Heart left ventricle (tissue), 16 donors: Measurements from ENCODE around the gene RPS23. TPM values are rescaled to one million over a fixed set of nuclear protein-coding genes. Genes with fewer than 3 reads are reported as not detected.

Experiments used
- ATAC-seq, 4 donors: fragments of 200-7000 bp; cut with Tn5 transposase; one replicate each; pipeline ENCODE4 v1.9.1; 2020 to 2022; ENCODE audit warnings: moderate library complexity in 4 of 4, mild to moderate bottlenecking in 3 of 4, moderate number of reproducible peaks in 1 of 4
- DNase-seq, 5 donors: peaks; one replicate each; pipeline ENCODE4 v3.0.0-alpha.2; 2020
- H3K27ac ChIP-seq, 12 donors: fragments of 200-600 bp; sonication (generic) in 4 of 12; one replicate each; pipeline versions ENCODE4 v1.5.0 to v1.8.0; 2016 to 2022; ENCODE audit warnings: mild to moderate bottlenecking in 2 of 12
- H3K27me3 ChIP-seq, 9 donors: fragments of 200-600 bp; sonication (generic) in 2 of 9; one replicate each; pipeline versions ENCODE4 v1.5.1 to v1.8.0; 2016 to 2022; ENCODE audit warnings: mild to moderate bottlenecking in 3 of 9
- H3K36me3 ChIP-seq, 9 donors: fragments of 200-600 bp; sonication (generic) in 2 of 9; one replicate each; pipeline versions ENCODE4 v1.5.0 to v1.8.0; 2018 to 2022; ENCODE audit warnings: mild to moderate bottlenecking in 2 of 9
- H3K4me1 ChIP-seq, 12 donors: fragments of 200-600 bp; sonication (generic) in 4 of 12; one replicate each; pipeline versions ENCODE4 v1.5.0 to v1.8.0; 2016 to 2022; ENCODE audit warnings: mild to moderate bottlenecking in 3 of 12
- H3K4me3 ChIP-seq, 12 donors: fragments of 200-600 bp; sonication (generic) in 4 of 12; one replicate each; pipeline versions ENCODE4 v1.5.0 to v1.8.0; 2017 to 2022; ENCODE audit warnings: mild to moderate bottlenecking in 9 of 12, moderate library complexity in 4 of 12
- H3K9me3 ChIP-seq, 12 donors: fragments of 200-600 bp; sonication (generic) in 4 of 12; one replicate each; pipeline versions ENCODE4 v1.5.0 to v1.8.0; 2016 to 2022; ENCODE audit warnings: mild to moderate bottlenecking in 1 of 12
- POLR2A ChIP-seq, 2 donors: fragments of 450-650 bp; IDR thresholded peaks; one replicate each; pipeline ENCODE4 v1.6.1; 2017; ENCODE audit warnings: antibody characterized with exemption in 2 of 2, mild to moderate bottlenecking in 2 of 2, moderate library complexity in 2 of 2
- WGBS, 4 donors: extraction: QIAGEN DNeasy Blood & Tissue Kit in 2 of 4; methylation state at CpG; one replicate each; pipeline versions ENCODE4 v1.1.5 to v1.1.7; 2013 to 2018; 5-methylcytosine and 5-hydroxymethylcytosine counted together
- intact Hi-C, 10 donors: fragments of 100-400 bp; cut with DNase I; formaldehyde crosslinking; loops; one replicate each; pipeline versions ENCODE4 v1.11.1 to v1.14.2; 2022
- polyA plus RNA-seq, 2 donors: library from polyadenylated mRNA; stranded (reverse); fragments of 200-250 nt; gene quantifications; one replicate each; pipeline ENCODE4 v1.2.3, GENCODE V29; 2013
- total RNA-seq, 9 donors: library from RNA; depleted of rRNA in 2 of 9; stranded (reverse); fragments of >200 nt in 2 of 9; fragmentation: NEBNext Ultra II Directional in 3 of 9; extraction: Animal tissue kit (Norgen Biotek cat#: 25700) in 3 of 9; gene quantifications; one replicate each; pipeline versions ENCODE4 v1.1.0 to v1.2.4, GENCODE V29; 2016 to 2023
- TF ChIP-seq, protein P1 (sequence below), 12 donors: fragments of 200-600 bp; sonication (generic) in 4 of 12; IDR thresholded peaks; one replicate each; pipeline versions ENCODE4 v1.5.0 to v1.8.0; 2018 to 2022; ENCODE audit warnings: antibody characterized with exemption in 12 of 12, mild to moderate bottlenecking in 5 of 12
- donor health status: ischemic (EF 13 %, LVEDD 7.1; RV severe dilation, severe dysfunction).
- donor health status: healthy with polysubstance abuse.
- donor health status: DM: no; HTN: yes; CAD: no.
- donor health status: DM: no; HTN: no; CAD: no.
- donor health status: ischemic (EF 25% LVEDD 6.9; RV normal size, moderate dysfunction).
- donor health status: ischemic (EF 25% LVEDD 5.7; RV mildly dilated, moderate dysfunction).
- donor health status: healthy.
- donor health status: DM: yes; HTN: yes; CAD: no.
- donor health status: ischemic (EF 35%, LVEDD 5.7; RV mildly dilated, moderate dysfunction).
- donor health status: nonischemic (EF 11% LVEDD 7.7; RV severe dilation, severe dysfunction).
- donor health status: DM: yes; HTN: yes; CAD: no.
- donor health status: PGD.
- donor health status: ischemic (EF 29% LVEDD 5.4; RV normal size, mild dysfunction).
- donor health status: nonischemic (EF 23%, LVEDD 6.1; RV moderate dilation, normal function).

Gene RPS23
- total and polyA plus RNA-seq, 11 donors: 969 to 2,612 (median 1,298) TPM

DNA sequence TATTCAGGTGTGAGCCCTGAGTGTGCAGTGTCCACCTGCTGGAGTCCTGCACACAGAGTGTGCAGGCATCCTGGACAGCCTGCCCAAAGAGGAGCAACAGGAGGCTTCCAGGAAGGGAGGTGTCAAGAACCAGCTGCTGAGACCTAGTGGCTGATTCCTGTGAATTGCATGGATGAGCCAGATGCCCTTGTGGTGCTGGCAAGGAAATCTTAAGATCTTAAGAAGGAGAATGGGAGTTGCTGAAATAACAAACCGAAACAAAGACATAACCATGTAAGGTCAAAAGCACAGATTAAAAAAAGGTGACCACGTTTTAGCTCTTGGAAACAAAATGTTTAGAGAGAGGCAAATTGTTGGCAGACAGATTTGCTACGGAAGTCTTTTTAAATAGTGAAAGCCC, 29.3 kb upstream of the RPS23 start:
- ATAC-seq (peak in 3 of 4 donors; percentile 42 to 61 (median 58)), DNase-seq (no peak)
- intact Hi-C loops: no loop called here
- Histone ChIP-seq H3K27ac (no peak overlapping the region), H3K36me3 (peaks cover 0 to 10% (median 0%) of the 10 kb centered on the region in 9 donors), H3K4me1 (peaks cover 0 to 3% (median under 1%) of the 10 kb centered on the region in 12 donors), H3K27me3 (no peaks in the 10 kb centered on the region), H3K9me3 (no peaks in the 10 kb centered on the region), H3K4me3 (no peak overlapping the region)
- 56 to 73% (median 63%) methylated on average over 3 of the region's 3 CpGs for WGBS, 4 donors
- TF ChIP-seq, protein P1, sequence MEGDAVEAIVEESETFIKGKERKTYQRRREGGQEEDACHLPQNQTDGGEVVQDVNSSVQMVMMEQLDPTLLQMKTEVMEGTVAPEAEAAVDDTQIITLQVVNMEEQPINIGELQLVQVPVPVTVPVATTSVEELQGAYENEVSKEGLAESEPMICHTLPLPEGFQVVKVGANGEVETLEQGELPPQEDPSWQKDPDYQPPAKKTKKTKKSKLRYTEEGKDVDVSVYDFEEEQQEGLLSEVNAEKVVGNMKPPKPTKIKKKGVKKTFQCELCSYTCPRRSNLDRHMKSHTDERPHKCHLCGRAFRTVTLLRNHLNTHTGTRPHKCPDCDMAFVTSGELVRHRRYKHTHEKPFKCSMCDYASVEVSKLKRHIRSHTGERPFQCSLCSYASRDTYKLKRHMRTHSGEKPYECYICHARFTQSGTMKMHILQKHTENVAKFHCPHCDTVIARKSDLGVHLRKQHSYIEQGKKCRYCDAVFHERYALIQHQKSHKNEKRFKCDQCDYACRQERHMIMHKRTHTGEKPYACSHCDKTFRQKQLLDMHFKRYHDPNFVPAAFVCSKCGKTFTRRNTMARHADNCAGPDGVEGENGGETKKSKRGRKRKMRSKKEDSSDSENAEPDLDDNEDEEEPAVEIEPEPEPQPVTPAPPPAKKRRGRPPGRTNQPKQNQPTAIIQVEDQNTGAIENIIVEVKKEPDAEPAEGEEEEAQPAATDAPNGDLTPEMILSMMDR (IDR thresholded peaks at IDR 0.05): no peak
- TF ChIP-seq POLR2A (IDR thresholded peaks at IDR 0.05): no peak

- DNase-seq: no peak
- intact Hi-C loops: no loop called here
- Histone ChIP-seq H3K9me3 (no peaks in the 10 kb centered on the region), H3K4me3 (no peak overlapping the region), H3K27ac (no peak overlapping the region), H3K27me3 (no peaks in the 10 kb centered on the region), H3K4me1 (peaks cover 0 to 3% (median 0%) of the 10 kb centered on the region in 12 donors), H3K36me3 (peaks cover 0 to 10% (median 0%) of the 10 kb centered on the region in 9 donors)
- 83 to 95% (median 88%) methylated on average over 2 of the region's 2 CpGs for WGBS, 4 donors
- ATAC-seq: no peak
- TF ChIP-seq POLR2A (IDR thresholded peaks at IDR 0.05): no peak
- TF ChIP-seq, protein P1 (IDR thresholded peaks at IDR 0.05): no peak
Observed at GRCh38 chr5:82306151-82306550, 28.0 kb upstream of the RPS23 start.

DNA sequence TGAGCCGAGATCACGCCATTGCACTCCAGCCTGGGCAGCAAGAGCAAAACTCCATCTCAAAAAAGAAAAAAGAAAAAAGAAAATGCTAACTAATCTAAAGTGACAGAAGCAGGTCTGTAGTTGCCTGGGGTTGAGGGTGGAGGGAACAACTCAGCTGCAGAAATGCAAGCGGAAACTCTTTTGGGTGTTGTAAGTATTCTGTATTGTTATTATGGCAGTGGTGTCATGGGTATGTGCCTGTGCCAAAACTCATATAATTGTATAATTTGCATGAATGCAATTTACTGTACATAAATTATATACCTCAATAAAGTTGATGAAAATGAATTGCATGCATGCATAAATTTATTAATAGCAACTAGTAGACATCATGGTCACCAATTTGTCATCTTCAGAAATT, 23.0 kb upstream of the RPS23 start:
- 93 to 100% (median 98%) methylated on average over 3 of the region's 3 CpGs for WGBS, 4 donors
- H3K4me3 ChIP-seq: no peak overlapping the region
- no peak for TF ChIP-seq POLR2A (IDR thresholded peaks at IDR 0.05)
- TF ChIP-seq, protein P1 (IDR thresholded peaks at IDR 0.05): no peak
- ATAC-seq (no peak), DNase-seq (no peak)
- H3K27ac ChIP-seq: no peak overlapping the region
- H3K36me3 ChIP-seq: peaks cover 0 to 10% (median 0%) of the 10 kb centered on the region in 9 donors
- peaks cover 0 to 7% (median 0%) of the 10 kb centered on the region in 12 donors for H3K4me1 ChIP-seq
- H3K9me3 ChIP-seq: no peaks in the 10 kb centered on the region
- H3K27me3 ChIP-seq: no peaks in the 10 kb centered on the region
- intact Hi-C loops: no loop called here

GRCh38 chr5:82298668-82299067, 20.5 kb upstream of the RPS23 start:
- no peak for ATAC-seq
- no peak for DNase-seq
- Histone ChIP-seq H3K9me3 (no peaks in the 10 kb centered on the region), H3K27me3 (no peaks in the 10 kb centered on the region), H3K27ac (no peak overlapping the region), H3K4me3 (no peak overlapping the region), H3K36me3 (no peaks in the 10 kb centered on the region), H3K4me1 (peaks cover 0 to 7% (median 0%) of the 10 kb centered on the region in 12 donors)
- intact Hi-C loops: no loop called here
- TF ChIP-seq, protein P1 (IDR thresholded peaks at IDR 0.05): no peak
- TF ChIP-seq POLR2A (IDR thresholded peaks at IDR 0.05): no peak
- 37 to 63% (median 53%) methylated on average over 2 of the region's 2 CpGs for WGBS, 4 donors
